Vagina (tissue), 2 donors: ENCODE data around the gene TRIM56. TPM values are rescaled to one million over a fixed set of nuclear protein-coding genes. Genes with fewer than 3 reads are reported as not detected.
"Not testable (repeated sequence)": the region's sequence is repeated elsewhere in the genome, so short reads cannot be mapped to it uniquely, and the experiment has no call there.

Experiments used
- DNase-seq, 2 donors: peaks; one replicate each; pipeline ENCODE4 v3.0.0-alpha.2; 2017; ENCODE audit errors: extremely low spot score in 2 of 2
- H3K27ac ChIP-seq: fragments of 200-600 bp; sonication (generic); one replicate; pipeline ENCODE4 v1.5.1; 2019
- H3K27me3 ChIP-seq: fragments of 200-600 bp; sonication (generic); one replicate; pipeline ENCODE4 v1.5.1; 2019
- H3K36me3 ChIP-seq, 2 donors: fragments of 200-600 bp; sonication (generic); one replicate each; pipeline ENCODE4 v1.5.1; 2017 to 2019
- H3K4me1 ChIP-seq: fragments of 200-600 bp; sonication (generic); one replicate; pipeline ENCODE4 v1.5.1; 2019
- H3K4me3 ChIP-seq, 2 donors: fragments of 200-600 bp; sonication (generic); 1 replicate in 1 of 2; 2 replicates in 1 of 2; pipeline ENCODE4 v1.5.1; 2016 to 2019
- H3K9me3 ChIP-seq: fragments of 200-600 bp; sonication (generic); one replicate; pipeline ENCODE4 v1.5.1; 2019
- POLR2A ChIP-seq, 2 donors: fragments of 450-650 bp; IDR thresholded peaks; one replicate each; pipeline ENCODE4 v1.6.1; 2017; ENCODE audit warnings: antibody characterized with exemption in 2 of 2, mild to moderate bottlenecking in 2 of 2, moderate library complexity in 2 of 2
- POLR2AphosphoS5 ChIP-seq, 2 donors: sonication (generic); formaldehyde crosslinking; IDR thresholded peaks; one replicate each; pipeline ENCODE4 v1.9.0; 2017; ENCODE audit warnings: antibody characterized with exemption in 2 of 2, mild to moderate bottlenecking in 2 of 2, low read depth in 1 of 2; ENCODE audit not compliant: insufficient read depth in 1 of 2
- intact Hi-C: fragments of 100-400 bp; cut with DNase I; formaldehyde crosslinking; loops from one replicate; pipeline ENCODE4 v1.15.1; 2023
- total RNA-seq: library from RNA; depleted of rRNA; stranded (reverse); fragments of >200 nt; gene quantifications from one replicate; pipeline ENCODE4 v1.2.3, GENCODE V29; 2016
- TF ChIP-seq, protein P1 (sequence below), 3 experiments: fragments of 450-650 bp in 2 of 3; fragments of 200-600 bp in 1 of 3; sonication (generic) in 1 of 3; IDR thresholded peaks; one replicate each; pipeline ENCODE4 v1.5.1; 2017 to 2019; ENCODE audit warnings: antibody characterized with exemption in 3 of 3, mild to moderate bottlenecking in 2 of 3, moderate library complexity in 2 of 3

The TRIM56 gene
- total RNA-seq, 1 donor from 2014 or later: 19.4 TPM

- TF ChIP-seq POLR2AphosphoS5 (IDR thresholded peaks at IDR 0.05; ENCODE audit: insufficient read depth in 1 of 2, low read depth in 1 of 2) (no peak), POLR2A (IDR thresholded peaks at IDR 0.05) (no peak)
- TF ChIP-seq, protein P1, sequence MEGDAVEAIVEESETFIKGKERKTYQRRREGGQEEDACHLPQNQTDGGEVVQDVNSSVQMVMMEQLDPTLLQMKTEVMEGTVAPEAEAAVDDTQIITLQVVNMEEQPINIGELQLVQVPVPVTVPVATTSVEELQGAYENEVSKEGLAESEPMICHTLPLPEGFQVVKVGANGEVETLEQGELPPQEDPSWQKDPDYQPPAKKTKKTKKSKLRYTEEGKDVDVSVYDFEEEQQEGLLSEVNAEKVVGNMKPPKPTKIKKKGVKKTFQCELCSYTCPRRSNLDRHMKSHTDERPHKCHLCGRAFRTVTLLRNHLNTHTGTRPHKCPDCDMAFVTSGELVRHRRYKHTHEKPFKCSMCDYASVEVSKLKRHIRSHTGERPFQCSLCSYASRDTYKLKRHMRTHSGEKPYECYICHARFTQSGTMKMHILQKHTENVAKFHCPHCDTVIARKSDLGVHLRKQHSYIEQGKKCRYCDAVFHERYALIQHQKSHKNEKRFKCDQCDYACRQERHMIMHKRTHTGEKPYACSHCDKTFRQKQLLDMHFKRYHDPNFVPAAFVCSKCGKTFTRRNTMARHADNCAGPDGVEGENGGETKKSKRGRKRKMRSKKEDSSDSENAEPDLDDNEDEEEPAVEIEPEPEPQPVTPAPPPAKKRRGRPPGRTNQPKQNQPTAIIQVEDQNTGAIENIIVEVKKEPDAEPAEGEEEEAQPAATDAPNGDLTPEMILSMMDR (IDR thresholded peaks at IDR 0.05): no peak
- Histone ChIP-seq H3K4me3 (no peak overlapping the region), H3K27ac (no peak overlapping the region), H3K4me1 (peaks cover 21% of the 10 kb centered on the region), H3K9me3 (no peaks in the 10 kb centered on the region), H3K27me3 (no peaks in the 10 kb centered on the region), H3K36me3 (no peaks in the 10 kb centered on the region)
- intact Hi-C loops: loop anchor here (5.0 kb wide), 1 partner anchor 40 kb away; no protein-coding TSS in a partner anchor
- no peak for DNase-seq
Observed at GRCh38 chr7:101097561-101097960, 12.3 kb downstream of the TRIM56 start.

GRCh38 chr7:101099969-101100781 lies 14.9 kb downstream of the TRIM56 start:
- Histone ChIP-seq H3K27ac (peak overlapping the region; percentile 87), H3K4me3 (no peak overlapping the region), H3K36me3 (no peaks in the 10 kb centered on the region), H3K4me1 (peaks cover 21% of the 10 kb centered on the region), H3K27me3 (no peaks in the 10 kb centered on the region), H3K9me3 (no peaks in the 10 kb centered on the region)
- peak; percentile 96 for TF ChIP-seq POLR2AphosphoS5 (IDR thresholded peaks at IDR 0.05; ENCODE audit: insufficient read depth in 1 of 2, low read depth in 1 of 2)
- TF ChIP-seq POLR2A (IDR thresholded peaks at IDR 0.05): no peak
- TF ChIP-seq, protein P1 (IDR thresholded peaks at IDR 0.05): no peak
- intact Hi-C loops: loop anchor here (2.0 to 5.0 kb wide), 2 partner anchors 21 to 37 kb away; no protein-coding TSS in a partner anchor
- peak in 1 of 2 donors; percentile 99 for DNase-seq

DNA sequence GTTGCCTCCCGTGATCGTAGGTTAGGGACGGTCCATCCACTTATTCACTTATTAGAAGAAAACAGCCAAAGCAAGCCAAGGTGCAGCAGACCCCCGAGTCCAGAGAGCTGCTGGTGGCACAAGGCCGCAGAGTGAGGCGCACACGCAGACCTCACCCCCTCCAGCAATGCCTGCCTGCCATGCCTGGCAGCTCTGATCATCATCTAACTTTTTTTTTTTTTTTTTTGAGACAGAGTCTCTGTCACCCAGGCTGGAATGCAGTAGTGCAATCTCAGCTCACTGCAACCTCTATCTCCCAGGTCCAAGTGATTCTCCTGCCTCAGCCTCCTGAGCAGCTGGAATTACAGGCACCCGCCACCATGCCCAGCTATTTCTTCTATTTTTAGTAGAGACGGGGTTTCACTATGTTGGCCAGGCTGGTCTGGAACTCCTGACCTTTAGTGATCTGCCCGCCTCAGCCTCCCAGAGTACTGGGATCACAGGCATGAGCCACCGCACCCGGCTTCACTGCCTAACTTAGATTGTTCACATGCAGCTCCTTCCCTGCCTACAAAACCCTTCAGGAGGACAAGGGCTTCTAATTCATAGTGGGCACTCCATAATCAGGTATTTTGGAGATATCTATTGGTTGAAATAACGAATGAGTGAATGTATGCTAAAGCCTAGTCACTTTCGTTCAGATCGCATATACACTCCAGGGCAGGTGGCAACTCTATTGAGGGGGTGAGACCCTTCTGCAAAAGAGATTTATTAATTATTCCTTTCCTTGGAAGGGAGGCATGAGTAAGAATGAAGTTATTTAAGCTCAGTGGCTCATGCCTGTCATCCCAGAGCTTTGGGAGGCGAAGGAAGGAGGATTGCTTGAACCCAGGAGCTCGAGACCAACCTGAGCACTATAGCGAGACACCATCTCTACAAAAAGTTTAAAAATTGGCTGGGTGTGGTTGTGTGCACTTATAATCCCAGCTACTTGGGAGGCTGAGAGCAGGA lies 15.9 kb downstream of the TRIM56 start:
- Histone ChIP-seq H3K4me3 (no peak overlapping the region), H3K27ac (peak overlapping the region; percentile 87), H3K9me3 (no peaks in the 10 kb centered on the region), H3K36me3 (no peaks in the 10 kb centered on the region), H3K4me1 (peaks cover 21% of the 10 kb centered on the region), H3K27me3 (no peaks in the 10 kb centered on the region)
- TF ChIP-seq POLR2A (IDR thresholded peaks at IDR 0.05): no peak
- TF ChIP-seq POLR2AphosphoS5 (IDR thresholded peaks at IDR 0.05; ENCODE audit: insufficient read depth in 1 of 2, low read depth in 1 of 2): no peak
- TF ChIP-seq, protein P1 (IDR thresholded peaks at IDR 0.05): no peak
- DNase-seq: no peak
- intact Hi-C loops: loop anchor here (2.0 kb wide), 1 partner anchor 20 kb away; no protein-coding TSS in a partner anchor

- TF ChIP-seq, protein P1 (IDR thresholded peaks at IDR 0.05): no peak
- TF ChIP-seq POLR2A (IDR thresholded peaks at IDR 0.05) (no peak), POLR2AphosphoS5 (IDR thresholded peaks at IDR 0.05; ENCODE audit: insufficient read depth in 1 of 2, low read depth in 1 of 2) (no peak)
- intact Hi-C loops: no loop called here
Observed at GRCh38 chr7:101102026-101102425, 16.7 kb downstream of the TRIM56 start.

GRCh38 chr7:101103701-101104100 lies 18.4 kb downstream of the TRIM56 start:
- DNase-seq, H3K36me3 ChIP-seq, H3K27ac ChIP-seq, H3K27me3 ChIP-seq, H3K9me3 ChIP-seq, H3K4me3 ChIP-seq, intact Hi-C loops: not testable (repeated sequence)
- peaks cover 21% of the 10 kb centered on the region for H3K4me1 ChIP-seq

More at GRCh38 chr7:101102026-101102425, 16.7 kb downstream of the TRIM56 start:
- Histone ChIP-seq H3K9me3 (no peaks in the 10 kb centered on the region), H3K4me1 (peaks cover 21% of the 10 kb centered on the region), H3K36me3 (no peaks in the 10 kb centered on the region), H3K4me3 (no peak overlapping the region), H3K27ac (no peak overlapping the region), H3K27me3 (no peaks in the 10 kb centered on the region)
- no peak for DNase-seq
